ENCODE data around the gene FXYD2. TPM values are rescaled to one million over a fixed set of nuclear protein-coding genes. Genes with fewer than 3 reads are reported as not detected.

Gene FXYD2
- total RNA-seq, 1 experiment from 2014 or later, result not detected

DNA sequence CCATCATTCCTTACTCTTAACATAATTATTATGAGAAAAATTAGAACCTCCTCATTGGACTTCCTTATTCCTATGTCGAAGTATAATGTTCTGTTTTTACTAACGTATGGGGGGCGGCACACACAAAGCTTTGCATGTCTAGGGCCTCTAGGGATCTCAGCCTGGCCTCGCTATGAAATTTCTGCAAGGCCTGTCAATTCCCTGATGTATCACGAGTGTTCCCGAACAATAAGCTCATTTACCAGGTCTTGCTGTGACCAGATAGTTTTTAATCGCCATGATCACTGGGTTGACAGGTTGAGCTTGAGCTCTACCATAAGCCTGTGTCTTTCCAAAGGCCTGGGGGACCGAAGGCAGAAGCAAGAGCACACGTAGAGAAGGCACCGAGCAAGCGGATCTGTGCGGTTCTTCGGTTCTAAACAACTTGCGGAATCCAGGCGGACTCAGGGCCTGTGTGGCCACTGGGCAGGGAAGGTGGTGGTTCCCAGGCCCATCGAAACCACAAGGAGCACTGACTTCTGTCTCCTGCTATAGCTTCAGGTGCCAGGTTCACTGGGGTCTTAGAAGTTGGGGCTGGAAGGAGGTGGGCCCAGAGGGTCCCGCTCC, 10.4 kb upstream of the FXYD2 start:
- Histone ChIP-seq H3K9me2 (ENCODE audit: insufficient read depth) (no peaks in the 10 kb centered on the region), H3K27ac (no peak overlapping the region), H3K27me3 (ENCODE audit: insufficient read depth, low read depth) (peaks cover 32% of the 10 kb centered on the region), H3K4me1 (replicated peaks; ENCODE audit: insufficient read depth) (peaks cover 14% of the 10 kb centered on the region), H3F3A (ENCODE audit: insufficient read depth, low read depth) (no peaks in the 10 kb centered on the region), H3K4me2 (no peak overlapping the region), H3K79me2 (ENCODE audit: low read depth) (no peaks in the 10 kb centered on the region), H3K36me3 (ENCODE audit: low read depth) (no peaks in the 10 kb centered on the region), H2AFZ (no peak overlapping the region), H4K20me1 (ENCODE audit: insufficient read depth) (no peaks in the 10 kb centered on the region), H3K4me3 (no peak overlapping the region), H3K9me3 (ENCODE audit: insufficient read depth, low read depth) (no peaks in the 10 kb centered on the region)
- no peak for DNase-seq
- ChIA-PET POLR2A (ENCODE audit: unreplicated experiment) (no interaction called here), CTCF (no interaction called here)
- TF ChIP-seq, protein P1, sequence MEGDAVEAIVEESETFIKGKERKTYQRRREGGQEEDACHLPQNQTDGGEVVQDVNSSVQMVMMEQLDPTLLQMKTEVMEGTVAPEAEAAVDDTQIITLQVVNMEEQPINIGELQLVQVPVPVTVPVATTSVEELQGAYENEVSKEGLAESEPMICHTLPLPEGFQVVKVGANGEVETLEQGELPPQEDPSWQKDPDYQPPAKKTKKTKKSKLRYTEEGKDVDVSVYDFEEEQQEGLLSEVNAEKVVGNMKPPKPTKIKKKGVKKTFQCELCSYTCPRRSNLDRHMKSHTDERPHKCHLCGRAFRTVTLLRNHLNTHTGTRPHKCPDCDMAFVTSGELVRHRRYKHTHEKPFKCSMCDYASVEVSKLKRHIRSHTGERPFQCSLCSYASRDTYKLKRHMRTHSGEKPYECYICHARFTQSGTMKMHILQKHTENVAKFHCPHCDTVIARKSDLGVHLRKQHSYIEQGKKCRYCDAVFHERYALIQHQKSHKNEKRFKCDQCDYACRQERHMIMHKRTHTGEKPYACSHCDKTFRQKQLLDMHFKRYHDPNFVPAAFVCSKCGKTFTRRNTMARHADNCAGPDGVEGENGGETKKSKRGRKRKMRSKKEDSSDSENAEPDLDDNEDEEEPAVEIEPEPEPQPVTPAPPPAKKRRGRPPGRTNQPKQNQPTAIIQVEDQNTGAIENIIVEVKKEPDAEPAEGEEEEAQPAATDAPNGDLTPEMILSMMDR (conservative IDR thresholded peaks at IDR 0.05), result no peak
- TF ChIP-seq EZH2 (IDR thresholded peaks at IDR 0.05; ENCODE audit: low read depth), result no peak
- BruUV-seq (replicated peaks), result no TSS peak
- intact Hi-C loops (cut with micrococcal nuclease; ENCODE audit: unreplicated experiment), result no loop called here

DNA sequence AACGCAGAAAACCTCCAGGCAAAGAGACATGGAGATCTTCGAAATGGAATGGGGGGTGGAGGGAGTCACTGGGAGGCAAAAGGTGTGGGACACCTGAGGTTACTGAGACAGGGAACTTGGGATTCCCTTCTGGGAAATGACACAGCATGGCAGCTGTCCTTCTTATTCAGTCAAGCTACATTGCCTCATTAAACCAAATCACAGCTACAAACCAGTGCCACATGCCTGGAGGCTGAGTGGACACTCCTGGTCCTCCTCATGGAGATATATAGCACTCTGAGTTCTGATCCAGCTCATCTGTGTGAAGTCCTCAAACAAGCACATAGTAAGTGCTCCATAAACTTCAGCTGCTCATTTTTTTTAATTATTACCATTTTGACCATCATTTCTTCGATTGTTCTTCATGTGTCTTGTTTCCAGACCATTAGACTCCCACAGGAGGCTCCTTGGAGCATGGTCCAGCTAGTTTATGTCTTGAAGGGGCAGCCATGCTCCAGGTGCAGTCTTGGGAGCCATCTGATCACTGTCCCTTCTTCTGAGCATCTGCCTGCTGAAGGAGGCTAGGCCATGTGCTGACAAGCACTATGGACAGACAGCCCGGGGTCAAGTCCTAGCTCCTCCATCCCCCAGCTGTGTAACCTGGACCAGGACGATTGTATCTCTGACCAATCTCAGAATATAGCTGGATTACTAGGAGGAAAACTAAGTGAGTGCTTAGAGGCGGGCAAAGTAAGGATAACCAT, 9.7 kb upstream of the FXYD2 start:
- ChIA-PET CTCF (interaction anchor here (0.7 kb wide), 1 partner anchor 629 kb away, joined by 3 read pairs; no protein-coding TSS in a partner anchor), POLR2A (ENCODE audit: unreplicated experiment) (no interaction called here)
- no peak overlapping the region for H2AFZ ChIP-seq
- peaks cover 29% of the 10 kb centered on the region for H3K27me3 ChIP-seq (ENCODE audit: insufficient read depth, low read depth)
- H3K4me3 ChIP-seq, result no peak overlapping the region
- H3F3A ChIP-seq (ENCODE audit: insufficient read depth, low read depth), result no peaks in the 10 kb centered on the region
- H4K20me1 ChIP-seq (ENCODE audit: insufficient read depth), result no peaks in the 10 kb centered on the region
- no peaks in the 10 kb centered on the region for H3K9me3 ChIP-seq (ENCODE audit: insufficient read depth, low read depth)
- no peak for TF ChIP-seq EZH2 (IDR thresholded peaks at IDR 0.05; ENCODE audit: low read depth)
- TF ChIP-seq, protein P1 (conservative IDR thresholded peaks at IDR 0.05), result no peak
- H3K36me3 ChIP-seq (ENCODE audit: low read depth), result no peaks in the 10 kb centered on the region
- no peak overlapping the region for H3K27ac ChIP-seq
- no peak for DNase-seq
- H3K4me1 ChIP-seq (replicated peaks; ENCODE audit: insufficient read depth), result peaks cover 14% of the 10 kb centered on the region
- intact Hi-C loops (cut with micrococcal nuclease; ENCODE audit: unreplicated experiment), result no loop called here
- no TSS peak for BruUV-seq (replicated peaks)
- no peaks in the 10 kb centered on the region for H3K79me2 ChIP-seq (ENCODE audit: low read depth)
- peak overlapping the region; percentile 28; the same call in 1 of the 2 replicates for H3K4me2 ChIP-seq
- H3K9me2 ChIP-seq (ENCODE audit: insufficient read depth), result no peaks in the 10 kb centered on the region

- ChIA-PET CTCF (no interaction called here), POLR2A (ENCODE audit: unreplicated experiment) (no interaction called here)
- no peaks in the 10 kb centered on the region for H3K9me3 ChIP-seq (ENCODE audit: insufficient read depth, low read depth)
- H3K36me3 ChIP-seq (ENCODE audit: low read depth), result no peaks in the 10 kb centered on the region
- no TSS peak for BruUV-seq (replicated peaks)
- H4K20me1 ChIP-seq (ENCODE audit: insufficient read depth), result no peaks in the 10 kb centered on the region
- peak overlapping the region; percentile 28 for H3K4me2 ChIP-seq
- TF ChIP-seq EZH2 (IDR thresholded peaks at IDR 0.05; ENCODE audit: low read depth), result no peak
- TF ChIP-seq, protein P1 (conservative IDR thresholded peaks at IDR 0.05), result no peak
- peak; percentile 84 to 93 for DNase-seq
- no peaks in the 10 kb centered on the region for H3K79me2 ChIP-seq (ENCODE audit: low read depth)
- H3K27me3 ChIP-seq (ENCODE audit: insufficient read depth, low read depth), result peaks cover 22% of the 10 kb centered on the region
- intact Hi-C loops (cut with micrococcal nuclease; ENCODE audit: unreplicated experiment), result no loop called here
- H3K9me2 ChIP-seq (ENCODE audit: insufficient read depth), result no peaks in the 10 kb centered on the region
- no peak overlapping the region for H3K4me3 ChIP-seq
- no peak overlapping the region for H3K27ac ChIP-seq
- H3K4me1 ChIP-seq (replicated peaks; ENCODE audit: insufficient read depth), result peaks cover 21% of the 10 kb centered on the region
- H2AFZ ChIP-seq, result no peak overlapping the region
- H3F3A ChIP-seq (ENCODE audit: insufficient read depth, low read depth), result no peaks in the 10 kb centered on the region
Measured at GRCh38 chr11:117833401-117833891, 8.9 kb upstream of the FXYD2 start.

Measured in PC-9 (cell line).